Cardiac muscle cell (in vitro differentiated cells and primary cell): ENCODE measurements around the gene SOX2. TPM values are rescaled to one million over a fixed set of nuclear protein-coding genes. Genes with fewer than 3 reads are reported as not detected.

Source experiments
- DNase-seq, 2 donors: peaks; one replicate each; pipeline versions ENCODE4 v3.0.0 to v3.0.0-alpha.2; 2010 to 2017; ENCODE audit warnings: low read depth in 1 of 2, low spot score in 1 of 2
- H3K27ac ChIP-seq: fragments of 200-600 bp; sonication (generic); 2 replicates; pipeline ENCODE4 v1.5.1; 2016
- H3K27me3 ChIP-seq: fragments of 200-600 bp; sonication (generic); 2 replicates; pipeline ENCODE4 v1.6.0; 2016; ENCODE audit warnings: control low read depth
- H3K36me3 ChIP-seq: fragments of 200-600 bp; sonication (generic); 2 replicates; pipeline ENCODE4 v1.5.1; 2016; ENCODE audit warnings: control low read depth
- H3K4me1 ChIP-seq: fragments of 200-600 bp; sonication (generic); 2 replicates; pipeline ENCODE4 v1.8.1; 2017; ENCODE audit warnings: low read depth, mild to moderate bottlenecking, mixed run types
- H3K4me3 ChIP-seq: fragments of 200-600 bp; sonication (generic); 2 replicates; pipeline ENCODE4 v1.5.1; 2016; ENCODE audit warnings: mild to moderate bottlenecking
- H3K9me3 ChIP-seq: fragments of 200-600 bp; sonication (generic); 2 replicates; pipeline ENCODE4 v1.5.1; 2017; ENCODE audit warnings: low read depth, mild to moderate bottlenecking, control low read depth
- polyA plus RNA-seq: library from polyadenylated mRNA; unstranded; fragments of >200 nt; fragmentation: Nextera tagmentation; extraction: Ambion mirVana; gene quantifications from 2 replicates; pipeline ENCODE4 v1.2.1, GENCODE V29; 2016
- total RNA-seq: library from RNA; depleted of rRNA; stranded (reverse); fragments of >200 nt; gene quantifications from 2 replicates; pipeline ENCODE4 v1.2.3, GENCODE V29; 2016
- TF ChIP-seq, protein P1 (sequence below): IDR thresholded peaks from 2 replicates; pipeline ENCODE4 v1.5.1; 2012; ENCODE audit warnings: low read depth, mild to moderate bottlenecking, low read length

The SOX2 gene
- total and polyA plus RNA-seq, 2 experiments from 2014 or later = 0.18 TPM; not detected in 1

DNA sequence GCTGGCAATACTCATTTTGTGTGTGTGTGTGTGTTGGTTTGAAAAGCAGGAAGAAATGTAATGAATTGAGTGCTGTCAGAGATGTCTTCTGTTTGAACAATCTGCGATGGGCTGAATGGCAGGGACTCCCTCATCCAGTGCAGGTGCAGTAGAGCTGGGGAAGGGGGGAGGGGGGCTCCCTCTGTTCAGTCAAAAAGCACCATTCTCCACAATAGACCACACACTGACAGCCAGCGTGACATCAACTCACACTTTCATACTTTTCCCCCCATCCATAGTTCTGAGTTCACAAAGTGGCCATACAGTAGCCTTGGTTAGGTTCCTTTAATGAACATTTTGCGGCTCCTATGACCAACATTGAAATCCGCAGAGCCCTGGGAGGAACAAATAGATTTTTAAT lies 10.4 kb downstream of the SOX2 start:
- H3K4me3 ChIP-seq = no peak overlapping the region
- no peaks in the 10 kb centered on the region for H3K9me3 ChIP-seq
- DNase-seq = no peak
- H3K27ac ChIP-seq = no peak overlapping the region
- no peaks in the 10 kb centered on the region for H3K36me3 ChIP-seq
- TF ChIP-seq, protein P1, sequence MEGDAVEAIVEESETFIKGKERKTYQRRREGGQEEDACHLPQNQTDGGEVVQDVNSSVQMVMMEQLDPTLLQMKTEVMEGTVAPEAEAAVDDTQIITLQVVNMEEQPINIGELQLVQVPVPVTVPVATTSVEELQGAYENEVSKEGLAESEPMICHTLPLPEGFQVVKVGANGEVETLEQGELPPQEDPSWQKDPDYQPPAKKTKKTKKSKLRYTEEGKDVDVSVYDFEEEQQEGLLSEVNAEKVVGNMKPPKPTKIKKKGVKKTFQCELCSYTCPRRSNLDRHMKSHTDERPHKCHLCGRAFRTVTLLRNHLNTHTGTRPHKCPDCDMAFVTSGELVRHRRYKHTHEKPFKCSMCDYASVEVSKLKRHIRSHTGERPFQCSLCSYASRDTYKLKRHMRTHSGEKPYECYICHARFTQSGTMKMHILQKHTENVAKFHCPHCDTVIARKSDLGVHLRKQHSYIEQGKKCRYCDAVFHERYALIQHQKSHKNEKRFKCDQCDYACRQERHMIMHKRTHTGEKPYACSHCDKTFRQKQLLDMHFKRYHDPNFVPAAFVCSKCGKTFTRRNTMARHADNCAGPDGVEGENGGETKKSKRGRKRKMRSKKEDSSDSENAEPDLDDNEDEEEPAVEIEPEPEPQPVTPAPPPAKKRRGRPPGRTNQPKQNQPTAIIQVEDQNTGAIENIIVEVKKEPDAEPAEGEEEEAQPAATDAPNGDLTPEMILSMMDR = no peak
- peaks cover 100% of the 10 kb centered on the region for H3K27me3 ChIP-seq
- H3K4me1 ChIP-seq = no peaks in the 10 kb centered on the region

- H3K4me3 ChIP-seq = no peak overlapping the region
- H3K27me3 ChIP-seq = peaks cover 100% of the 10 kb centered on the region
- H3K27ac ChIP-seq = no peak overlapping the region
- no peaks in the 10 kb centered on the region for H3K4me1 ChIP-seq
- DNase-seq = no peak
- TF ChIP-seq, protein P1 = no peak
- H3K9me3 ChIP-seq = no peaks in the 10 kb centered on the region
- H3K36me3 ChIP-seq = no peaks in the 10 kb centered on the region
Measured at GRCh38 chr3:181722766-181723425, 11.2 kb downstream of the SOX2 start.

- H3K9me3 ChIP-seq = no peaks in the 10 kb centered on the region
- H3K27me3 ChIP-seq = peaks cover 100% of the 10 kb centered on the region
- no peak for DNase-seq
- TF ChIP-seq, protein P1 = no peak
- H3K36me3 ChIP-seq = no peaks in the 10 kb centered on the region
- no peak overlapping the region for H3K27ac ChIP-seq
- no peaks in the 10 kb centered on the region for H3K4me1 ChIP-seq
- no peak overlapping the region for H3K4me3 ChIP-seq
Measured at GRCh38 chr3:181723625-181724191, 12.0 kb downstream of the SOX2 start.

- Histone ChIP-seq H3K4me1 (no peaks in the 10 kb centered on the region), H3K36me3 (no peaks in the 10 kb centered on the region), H3K27me3 (peaks cover 100% of the 10 kb centered on the region), H3K27ac (no peak overlapping the region), H3K4me3 (no peak overlapping the region), H3K9me3 (no peaks in the 10 kb centered on the region)
- no peak for DNase-seq
- TF ChIP-seq, protein P1 = no peak
Measured at GRCh38 chr3:181724192-181724965, 12.7 kb downstream of the SOX2 start.

- Histone ChIP-seq H3K4me1 (no peaks in the 10 kb centered on the region), H3K4me3 (no peak overlapping the region), H3K27me3 (peaks cover 100% of the 10 kb centered on the region), H3K27ac (no peak overlapping the region), H3K9me3 (no peaks in the 10 kb centered on the region), H3K36me3 (no peaks in the 10 kb centered on the region)
- DNase-seq = no peak
- TF ChIP-seq, protein P1 = no peak
Measured at GRCh38 chr3:181725131-181725731, 13.5 kb downstream of the SOX2 start.
